Endothelial cell of hepatic sinusoid (primary cell): ENCODE measurements around the gene LGALS3BP.

Source experiments
- in situ Hi-C: cut with HindIII; loops from 2 replicates; pipeline ENCODE4 v1.10.0; 2017; ENCODE audit warnings: low sequenced_read_pairs

LGALS3BP gene

GRCh38 chr17:78986649-78987328 lies 7.1 kb upstream of the LGALS3BP start:
- in situ Hi-C loops = no loop called here

- in situ Hi-C loops = no loop called here
Measured at GRCh38 chr17:78986048-78986648, 6.4 kb upstream of the LGALS3BP start.

GRCh38 chr17:78985395-78985794 lies 5.7 kb upstream of the LGALS3BP start:
- in situ Hi-C loops = no loop called here

GRCh38 chr17:78981010-78981888 lies 1.5 kb upstream of the LGALS3BP start:
- in situ Hi-C loops = no loop called here

GRCh38 chr17:78980624-78980972 lies 875 bp upstream of the LGALS3BP start:
- in situ Hi-C loops = no loop called here

- in situ Hi-C loops = no loop called here
Measured at GRCh38 chr17:78977997-78978973, 1.4 kb downstream of the LGALS3BP start.

- in situ Hi-C loops = no loop called here
Measured at GRCh38 chr17:78977681-78977943, 2.1 kb downstream of the LGALS3BP start.

GRCh38 chr17:78976907-78977680 lies 2.6 kb downstream of the LGALS3BP start:
- in situ Hi-C loops = no loop called here

GRCh38 chr17:78974635-78975591 lies 4.8 kb downstream of the LGALS3BP start:
- in situ Hi-C loops = no loop called here

- in situ Hi-C loops = no loop called here
Measured at GRCh38 chr17:78973792-78974520, 5.8 kb downstream of the LGALS3BP start.

- in situ Hi-C loops = no loop called here
Measured at GRCh38 chr17:78973196-78973595, 6.5 kb downstream of the LGALS3BP start.

- in situ Hi-C loops = no loop called here
Measured at GRCh38 chr17:78972507-78973105, 7.1 kb downstream of the LGALS3BP start.

GRCh38 chr17:78971756-78972506 lies 7.8 kb downstream of the LGALS3BP start:
- in situ Hi-C loops = no loop called here

- in situ Hi-C loops = no loop called here
Measured at GRCh38 chr17:78970834-78971755, 8.6 kb downstream of the LGALS3BP start.

GRCh38 chr17:78969865-78970264 lies 9.9 kb downstream of the LGALS3BP start:
- in situ Hi-C loops = no loop called here

GRCh38 chr17:78967782-78968362 lies 11.9 kb downstream of the LGALS3BP start:
- in situ Hi-C loops = no loop called here
